NCI-H1048 (cell line): ENCODE data around the gene MTHFS.

Source experiments
- DNase-seq: peaks from one replicate; lab custom pipeline; 2025; lab: John Stamatoyannopoulos, UW

Gene MTHFS

DNA sequence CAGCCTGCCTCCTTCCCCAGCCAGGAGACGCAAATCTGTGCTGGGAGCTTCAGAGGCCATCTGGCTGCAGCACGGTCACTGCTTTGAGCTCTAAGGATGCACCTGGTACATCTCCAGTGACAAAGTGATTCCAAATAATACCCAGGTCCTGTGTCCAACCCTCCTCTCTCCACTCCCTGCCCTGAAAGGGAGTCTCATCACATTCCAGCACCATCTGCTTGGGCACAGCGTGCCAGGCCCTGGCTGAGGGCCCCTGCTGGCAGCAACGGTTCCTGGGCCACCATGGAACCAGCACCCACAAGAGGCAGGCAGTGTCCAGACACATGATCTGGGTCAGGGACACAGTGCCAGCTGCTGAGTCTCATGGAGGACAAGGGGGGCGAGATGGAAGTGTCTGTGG, 81.3 kb downstream of the MTHFS start:
- DNase-seq, result no peak

DNA sequence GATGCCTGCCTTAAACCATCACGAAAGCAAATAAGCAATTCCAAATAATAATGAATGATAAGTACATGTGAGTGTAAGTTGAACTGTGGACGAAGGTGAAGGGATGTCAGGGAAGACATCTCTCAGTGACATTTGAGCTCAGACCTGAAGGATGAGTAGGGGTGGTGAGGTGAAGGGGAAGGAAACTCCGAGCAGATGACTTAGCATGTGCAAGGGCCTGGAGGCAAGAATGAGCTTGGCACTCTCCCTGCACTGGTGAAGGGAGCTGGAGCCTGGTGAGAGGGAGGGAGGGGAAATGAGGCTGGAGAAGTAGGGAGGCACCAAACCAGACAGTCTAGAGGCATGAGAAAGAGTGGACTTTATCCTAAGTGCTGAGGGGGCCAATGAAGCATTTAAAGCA, 84.3 kb downstream of the MTHFS start:
- DNase-seq, result no peak

DNA sequence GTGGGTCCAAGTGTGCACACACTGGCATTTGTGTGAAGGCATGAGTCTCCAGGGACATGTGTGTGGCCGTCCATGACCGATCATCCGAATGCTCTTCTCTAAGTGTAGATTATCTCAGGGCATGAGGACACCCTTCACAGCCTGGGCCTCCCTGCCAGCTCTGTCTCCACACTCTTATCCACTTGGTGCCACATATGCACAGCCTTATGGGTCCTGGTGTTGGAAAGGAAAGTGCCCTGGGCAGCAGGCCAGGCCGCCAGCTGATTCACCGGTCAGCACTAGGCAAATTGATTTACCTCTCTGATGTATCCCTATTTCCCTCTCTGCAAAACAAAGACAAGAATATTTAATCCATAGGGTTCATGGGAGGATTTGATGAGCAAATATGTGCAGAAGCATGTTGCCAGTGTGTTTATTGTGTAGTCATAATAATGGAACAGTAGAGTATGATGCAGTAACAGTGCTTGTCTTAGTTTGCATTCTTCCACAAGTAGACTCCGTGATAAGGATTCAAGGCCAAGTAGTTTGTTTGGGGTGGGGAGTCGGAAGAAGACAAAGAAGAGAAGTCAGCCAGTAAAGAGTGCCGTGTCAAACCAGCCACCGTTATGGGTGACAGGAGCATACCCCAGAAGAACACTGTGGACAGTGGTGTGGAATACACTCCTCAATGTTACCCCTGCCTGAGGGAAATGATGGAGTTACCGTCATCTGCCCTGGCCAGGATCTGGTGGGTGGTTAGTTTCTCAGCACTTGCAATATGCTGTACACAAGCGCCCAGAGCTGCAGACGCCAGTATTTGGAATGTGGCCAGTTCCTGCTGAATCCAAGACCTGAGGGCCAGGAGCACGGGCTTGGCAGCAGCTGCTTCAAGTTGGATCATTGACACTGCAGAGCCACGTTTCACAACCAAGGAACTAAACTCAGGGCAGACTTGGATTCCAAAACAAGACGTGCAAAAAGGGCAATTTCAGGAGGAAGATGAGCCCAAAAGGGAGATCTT, 85.1 kb downstream of the MTHFS start:
- DNase-seq, result no peak

DNA sequence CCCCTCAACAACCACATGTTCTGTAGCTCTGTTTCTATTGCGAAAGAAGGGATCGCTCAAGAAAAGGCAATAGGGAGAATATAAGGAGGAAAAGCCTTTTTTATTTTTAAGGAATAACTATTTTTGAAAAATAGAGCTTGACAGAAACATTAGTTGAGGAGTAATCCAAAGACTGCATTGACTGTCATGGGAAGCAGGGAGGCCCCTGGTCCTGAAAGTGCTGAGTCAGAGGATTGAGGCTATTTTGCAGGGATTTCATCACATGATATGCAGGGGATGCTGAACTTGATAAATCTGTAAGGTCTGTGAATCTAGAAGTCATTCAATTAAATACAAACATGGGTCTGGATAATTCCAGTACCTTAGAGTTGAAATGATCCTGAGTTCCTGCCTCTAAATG, 92.0 kb downstream of the MTHFS start:
- DNase-seq, result no peak

DNA sequence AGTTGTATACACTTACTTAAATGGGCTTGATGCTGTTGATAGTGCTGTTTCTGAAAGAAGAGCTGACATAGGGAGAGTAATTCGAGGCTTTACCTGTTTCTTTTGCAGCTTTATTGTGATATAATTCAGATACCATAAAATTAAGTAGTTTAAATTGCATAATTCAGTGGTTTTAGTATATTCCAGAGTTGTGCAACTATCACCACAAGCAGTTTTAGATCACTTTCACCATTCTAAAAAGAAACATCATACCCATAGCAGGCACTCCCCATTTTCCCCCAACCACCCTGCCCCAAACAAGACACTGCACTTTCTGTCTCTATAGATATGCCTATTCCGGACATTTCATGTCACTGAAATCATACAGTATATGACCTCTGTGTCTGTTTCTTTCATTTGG, 98.5 kb downstream of the MTHFS start:
- no peak for DNase-seq
